Liver (tissue), 9 donors: ENCODE data around the gene THOC5. TPM values are rescaled to one million over a fixed set of nuclear protein-coding genes. Genes with fewer than 3 reads are reported as not detected.

Experiments used
- DNase-seq: peaks from one replicate; pipeline ENCODE4 v3.0.0-alpha.2; 2017; ENCODE audit warnings: low spot score
- H3K27ac ChIP-seq, 2 donors: one replicate each; pipeline ENCODE4 v1.7.0; 2013; ENCODE audit warnings: inconsistent platforms in 2 of 2, low read length in 2 of 2, control low read depth in 1 of 2, low read depth in 1 of 2, mild to moderate bottlenecking in 1 of 2
- H3K27me3 ChIP-seq, 4 donors: one replicate each; pipeline versions ENCODE4 v1.6.1 to v1.7.0; 2013; ENCODE audit warnings: low read length in 3 of 4, inconsistent platforms in 1 of 4, mild to moderate bottlenecking in 1 of 4, moderate library complexity in 1 of 4; ENCODE audit not compliant: control insufficient read depth in 4 of 4, insufficient read depth in 4 of 4
- H3K36me3 ChIP-seq, 4 donors: one replicate each; pipeline versions ENCODE4 v1.6.1 to v1.7.0; 2013; ENCODE audit warnings: low read length in 3 of 4, mild to moderate bottlenecking in 3 of 4, low read depth in 1 of 4, moderate library complexity in 1 of 4; ENCODE audit not compliant: control insufficient read depth in 4 of 4, insufficient read depth in 3 of 4
- H3K4me1 ChIP-seq, 4 donors: one replicate each; pipeline versions ENCODE4 v1.6.1 to v1.7.0; 2013; ENCODE audit warnings: low read length in 3 of 4, mild to moderate bottlenecking in 3 of 4, moderate library complexity in 1 of 4; ENCODE audit not compliant: control insufficient read depth in 4 of 4, insufficient read depth in 4 of 4
- H3K4me3 ChIP-seq, 3 donors: one replicate each; pipeline versions ENCODE4 v1.6.1 to v1.7.0; 2013; ENCODE audit warnings: low read length in 3 of 3, control low read depth in 1 of 3, low read depth in 1 of 3, mild to moderate bottlenecking in 1 of 3
- H3K9ac ChIP-seq, 2 donors: one replicate each; pipeline ENCODE4 v1.7.0; 2013; ENCODE audit warnings: low read length in 2 of 2, mild to moderate bottlenecking in 2 of 2, moderate library complexity in 2 of 2, control low read depth in 1 of 2, low read depth in 1 of 2
- H3K9me3 ChIP-seq, 4 donors: one replicate each; pipeline versions ENCODE4 v1.6.1 to v1.7.0; 2013; ENCODE audit warnings: low read length in 3 of 4; ENCODE audit not compliant: control insufficient read depth in 4 of 4
- EGR1 ChIP-seq, 2 donors: IDR thresholded peaks; 2 replicates each; pipeline ENCODE4 v1.6.1; 2016 to 2018; ENCODE audit warnings: antibody characterized with exemption in 2 of 2, low read depth in 2 of 2
- GABPA ChIP-seq, 2 donors: IDR thresholded peaks in 1 of 2; conservative IDR thresholded peaks in 1 of 2; 2 replicates each; pipeline ENCODE4 v1.6.1; 2016; ENCODE audit warnings: antibody characterized with exemption in 2 of 2, mild to moderate bottlenecking in 1 of 2, moderate library complexity in 1 of 2
- HNF4G ChIP-seq: IDR thresholded peaks from 2 replicates; pipeline ENCODE4 v1.6.1; 2016; ENCODE audit warnings: antibody characterized with exemption
- JUND ChIP-seq, 2 donors: IDR thresholded peaks; 2 replicates each; pipeline ENCODE4 v1.6.1; 2016; ENCODE audit warnings: antibody characterized with exemption in 2 of 2
- NR2F2 ChIP-seq: IDR thresholded peaks from 2 replicates; pipeline ENCODE4 v1.6.1; 2016; ENCODE audit warnings: antibody characterized with exemption
- RAD21 ChIP-seq, 2 donors: IDR thresholded peaks; 2 replicates each; pipeline ENCODE4 v1.6.1; 2016; ENCODE audit warnings: antibody characterized with exemption in 2 of 2, mild to moderate bottlenecking in 2 of 2
- SP1 ChIP-seq: IDR thresholded peaks from 2 replicates; pipeline ENCODE4 v1.6.1; 2018; ENCODE audit warnings: antibody characterized with exemption, mild to moderate bottlenecking
- TAF1 ChIP-seq: conservative IDR thresholded peaks from 2 replicates; pipeline ENCODE4 v1.6.1; 2016; ENCODE audit warnings: antibody characterized with exemption, mild to moderate bottlenecking
- YY1 ChIP-seq: IDR thresholded peaks from 2 replicates; pipeline ENCODE4 v1.6.1; 2016; ENCODE audit warnings: antibody characterized with exemption, mild to moderate bottlenecking
- WGBS: extraction: QIAGEN DNeasy Blood & Tissue Kit; methylation state at CpG from one replicate; pipeline ENCODE4 v1.1.7; 2013; 5-methylcytosine and 5-hydroxymethylcytosine counted together
- polyA plus RNA-seq, 2 donors: library from polyadenylated mRNA; stranded (reverse) in 1 of 2; unstranded in 1 of 2; fragments of 200-250 nt in 1 of 2; fragments of >200 nt in 1 of 2; fragmentation: Nextera tagmentation in 1 of 2; extraction: Ambion mirVana in 1 of 2; gene quantifications; one replicate each; pipeline versions ENCODE4 v1.2.1 to v1.2.3, GENCODE V29; 2013 to 2015
- total RNA-seq, 2 donors: library from RNA; depleted of rRNA; stranded (reverse); fragments of >200 nt; gene quantifications; one replicate each; pipeline ENCODE4 v1.2.3, GENCODE V29; 2014
- TF ChIP-seq, protein P1 (sequence below): IDR thresholded peaks from 2 replicates; pipeline ENCODE4 v1.6.1; 2016; ENCODE audit warnings: antibody characterized with exemption, mild to moderate bottlenecking
- TF ChIP-seq, protein P2 (sequence below): IDR thresholded peaks from 2 replicates; pipeline ENCODE4 v1.6.1; 2016; ENCODE audit warnings: antibody characterized with exemption
- TF ChIP-seq, protein P3 (sequence below): IDR thresholded peaks from 2 replicates; pipeline ENCODE4 v1.6.1; 2016; ENCODE audit warnings: antibody characterized with exemption
- TF ChIP-seq, protein P4 (sequence below): fragments of 150-350 bp; IDR thresholded peaks from 2 replicates; pipeline ENCODE4 v1.5.1; 2017; ENCODE audit warnings: improper control_type of control experiment, low read depth, low read length; ENCODE audit not compliant: missing input control
- TF ChIP-seq, protein P5 (sequence below): IDR thresholded peaks from 2 replicates; pipeline ENCODE4 v1.6.1; 2016; ENCODE audit warnings: antibody characterized with exemption
- donor health status: healthy.
- donor health status: healthy.
- donor health status: healthy.
- donor health status: healthy.
- donor health status: healthy.

THOC5 gene
- total and polyA plus RNA-seq, 4 donors, result 7.4 to 25.1 (median 14.5) TPM

DNA sequence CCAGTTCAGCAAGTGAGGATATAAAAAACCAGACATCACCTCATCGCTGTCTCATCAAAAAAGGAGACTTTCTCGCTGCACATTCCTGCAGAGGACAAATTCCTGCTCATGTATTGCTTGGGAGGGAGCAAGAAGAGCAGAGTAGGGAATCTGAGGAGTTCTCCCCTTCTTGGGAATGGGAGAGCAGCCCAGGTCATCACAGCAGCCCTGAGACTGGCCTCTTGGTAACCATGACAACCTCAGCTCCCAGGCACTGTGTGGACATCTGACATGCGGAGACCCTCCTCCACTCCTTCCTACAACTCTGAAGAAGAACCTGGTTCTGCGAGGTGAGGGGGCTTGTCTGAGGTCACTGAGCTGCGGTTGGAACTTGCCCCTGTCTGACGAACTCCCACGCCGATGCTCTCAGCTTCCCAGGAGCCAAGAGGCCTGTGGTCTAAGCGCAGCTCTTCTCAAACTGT, 97.3 kb downstream of the THOC5 start:
- no peak for DNase-seq
- Histone ChIP-seq H3K9ac (no peak overlapping the region), H3K36me3 (no peaks in the 10 kb centered on the region), H3K4me3 (no peak overlapping the region), H3K9me3 (no peaks in the 10 kb centered on the region), H3K27me3 (no peaks in the 10 kb centered on the region), H3K4me1 (no peaks in the 10 kb centered on the region), H3K27ac (no peak overlapping the region)
- 71% methylated on average over 9 of the region's 9 CpGs for WGBS
- TF ChIP-seq GABPA (IDR thresholded peaks at IDR 0.05 in 1 of 2, conservative IDR thresholded peaks at IDR 0.05 in 1 of 2) (no peak), EGR1 (IDR thresholded peaks at IDR 0.05; ENCODE audit: low read depth in 2 of 2) (no peak), TAF1 (no peak), HNF4G (no peak), SP1 (no peak), RAD21 (IDR thresholded peaks at IDR 0.05) (no peak), JUND (IDR thresholded peaks at IDR 0.05) (no peak), YY1 (no peak), NR2F2 (no peak)
- TF ChIP-seq, protein P1, sequence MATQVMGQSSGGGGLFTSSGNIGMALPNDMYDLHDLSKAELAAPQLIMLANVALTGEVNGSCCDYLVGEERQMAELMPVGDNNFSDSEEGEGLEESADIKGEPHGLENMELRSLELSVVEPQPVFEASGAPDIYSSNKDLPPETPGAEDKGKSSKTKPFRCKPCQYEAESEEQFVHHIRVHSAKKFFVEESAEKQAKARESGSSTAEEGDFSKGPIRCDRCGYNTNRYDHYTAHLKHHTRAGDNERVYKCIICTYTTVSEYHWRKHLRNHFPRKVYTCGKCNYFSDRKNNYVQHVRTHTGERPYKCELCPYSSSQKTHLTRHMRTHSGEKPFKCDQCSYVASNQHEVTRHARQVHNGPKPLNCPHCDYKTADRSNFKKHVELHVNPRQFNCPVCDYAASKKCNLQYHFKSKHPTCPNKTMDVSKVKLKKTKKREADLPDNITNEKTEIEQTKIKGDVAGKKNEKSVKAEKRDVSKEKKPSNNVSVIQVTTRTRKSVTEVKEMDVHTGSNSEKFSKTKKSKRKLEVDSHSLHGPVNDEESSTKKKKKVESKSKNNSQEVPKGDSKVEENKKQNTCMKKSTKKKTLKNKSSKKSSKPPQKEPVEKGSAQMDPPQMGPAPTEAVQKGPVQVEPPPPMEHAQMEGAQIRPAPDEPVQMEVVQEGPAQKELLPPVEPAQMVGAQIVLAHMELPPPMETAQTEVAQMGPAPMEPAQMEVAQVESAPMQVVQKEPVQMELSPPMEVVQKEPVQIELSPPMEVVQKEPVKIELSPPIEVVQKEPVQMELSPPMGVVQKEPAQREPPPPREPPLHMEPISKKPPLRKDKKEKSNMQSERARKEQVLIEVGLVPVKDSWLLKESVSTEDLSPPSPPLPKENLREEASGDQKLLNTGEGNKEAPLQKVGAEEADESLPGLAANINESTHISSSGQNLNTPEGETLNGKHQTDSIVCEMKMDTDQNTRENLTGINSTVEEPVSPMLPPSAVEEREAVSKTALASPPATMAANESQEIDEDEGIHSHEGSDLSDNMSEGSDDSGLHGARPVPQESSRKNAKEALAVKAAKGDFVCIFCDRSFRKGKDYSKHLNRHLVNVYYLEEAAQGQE, result no peak
- TF ChIP-seq, protein P2, sequence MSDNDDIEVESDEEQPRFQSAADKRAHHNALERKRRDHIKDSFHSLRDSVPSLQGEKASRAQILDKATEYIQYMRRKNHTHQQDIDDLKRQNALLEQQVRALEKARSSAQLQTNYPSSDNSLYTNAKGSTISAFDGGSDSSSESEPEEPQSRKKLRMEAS, result no peak
- TF ChIP-seq, protein P3, sequence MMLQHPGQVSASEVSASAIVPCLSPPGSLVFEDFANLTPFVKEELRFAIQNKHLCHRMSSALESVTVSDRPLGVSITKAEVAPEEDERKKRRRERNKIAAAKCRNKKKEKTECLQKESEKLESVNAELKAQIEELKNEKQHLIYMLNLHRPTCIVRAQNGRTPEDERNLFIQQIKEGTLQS, result no peak
- TF ChIP-seq, protein P4, sequence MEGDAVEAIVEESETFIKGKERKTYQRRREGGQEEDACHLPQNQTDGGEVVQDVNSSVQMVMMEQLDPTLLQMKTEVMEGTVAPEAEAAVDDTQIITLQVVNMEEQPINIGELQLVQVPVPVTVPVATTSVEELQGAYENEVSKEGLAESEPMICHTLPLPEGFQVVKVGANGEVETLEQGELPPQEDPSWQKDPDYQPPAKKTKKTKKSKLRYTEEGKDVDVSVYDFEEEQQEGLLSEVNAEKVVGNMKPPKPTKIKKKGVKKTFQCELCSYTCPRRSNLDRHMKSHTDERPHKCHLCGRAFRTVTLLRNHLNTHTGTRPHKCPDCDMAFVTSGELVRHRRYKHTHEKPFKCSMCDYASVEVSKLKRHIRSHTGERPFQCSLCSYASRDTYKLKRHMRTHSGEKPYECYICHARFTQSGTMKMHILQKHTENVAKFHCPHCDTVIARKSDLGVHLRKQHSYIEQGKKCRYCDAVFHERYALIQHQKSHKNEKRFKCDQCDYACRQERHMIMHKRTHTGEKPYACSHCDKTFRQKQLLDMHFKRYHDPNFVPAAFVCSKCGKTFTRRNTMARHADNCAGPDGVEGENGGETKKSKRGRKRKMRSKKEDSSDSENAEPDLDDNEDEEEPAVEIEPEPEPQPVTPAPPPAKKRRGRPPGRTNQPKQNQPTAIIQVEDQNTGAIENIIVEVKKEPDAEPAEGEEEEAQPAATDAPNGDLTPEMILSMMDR, result no peak
- TF ChIP-seq, protein P5, sequence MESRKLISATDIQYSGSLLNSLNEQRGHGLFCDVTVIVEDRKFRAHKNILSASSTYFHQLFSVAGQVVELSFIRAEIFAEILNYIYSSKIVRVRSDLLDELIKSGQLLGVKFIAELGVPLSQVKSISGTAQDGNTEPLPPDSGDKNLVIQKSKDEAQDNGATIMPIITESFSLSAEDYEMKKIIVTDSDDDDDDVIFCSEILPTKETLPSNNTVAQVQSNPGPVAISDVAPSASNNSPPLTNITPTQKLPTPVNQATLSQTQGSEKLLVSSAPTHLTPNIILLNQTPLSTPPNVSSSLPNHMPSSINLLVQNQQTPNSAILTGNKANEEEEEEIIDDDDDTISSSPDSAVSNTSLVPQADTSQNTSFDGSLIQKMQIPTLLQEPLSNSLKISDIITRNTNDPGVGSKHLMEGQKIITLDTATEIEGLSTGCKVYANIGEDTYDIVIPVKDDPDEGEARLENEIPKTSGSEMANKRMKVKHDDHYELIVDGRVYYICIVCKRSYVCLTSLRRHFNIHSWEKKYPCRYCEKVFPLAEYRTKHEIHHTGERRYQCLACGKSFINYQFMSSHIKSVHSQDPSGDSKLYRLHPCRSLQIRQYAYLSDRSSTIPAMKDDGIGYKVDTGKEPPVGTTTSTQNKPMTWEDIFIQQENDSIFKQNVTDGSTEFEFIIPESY, result no peak

Other genes starting within 250 kb of the THOC5 start
- gene GAS2L1, start 247.1 kb downstream of the THOC5 start, total RNA-seq, result 10 to 100 TPM in 1 of 2 donors, 1 to 10 TPM in 1; 6.6 to 11.4 TPM
- gene GAS2L1, start 247.1 kb downstream of the THOC5 start, polyA plus RNA-seq, result 10 to 100 TPM in 1 of 2 donors, 1 to 10 TPM in 1; 4.0 to 11.2 TPM
- under 1 TPM; 0.75 to 0.79 TPM for gene RASL10A, start 238.1 kb downstream of the THOC5 start, total RNA-seq
- under 1 TPM; 0.10 to 0.20 TPM for gene RASL10A, start 238.1 kb downstream of the THOC5 start, polyA plus RNA-seq
- 10 to 100 TPM; 54.9 to 63.4 TPM for gene AP1B1, start 165.2 kb downstream of the THOC5 start, total RNA-seq
- gene AP1B1, start 165.2 kb downstream of the THOC5 start, polyA plus RNA-seq, result 10 to 100 TPM; 17.6 to 33.0 TPM
- 1 to 10 TPM in 1 of 2 donors, not detected in 1; 1.0 TPM for gene RFPL1, start 115.2 kb downstream of the THOC5 start, total RNA-seq
- 1 to 10 TPM in 1 of 2 donors, not detected in 1; 1.0 TPM for gene RFPL1, start 115.2 kb downstream of the THOC5 start, polyA plus RNA-seq
- 1 to 10 TPM in 1 of 2 donors, under 1 TPM in 1; 0.17 to 1.6 TPM for gene NEFH, start 73.5 kb downstream of the THOC5 start, total RNA-seq
- under 1 TPM; 0.04 to 0.25 TPM for gene NEFH, start 73.5 kb downstream of the THOC5 start, polyA plus RNA-seq
- 100 to 1,000 TPM; 114 to 125 TPM for gene NIPSNAP1, start 27.4 kb upstream of the THOC5 start, total RNA-seq
- gene NIPSNAP1, start 27.4 kb upstream of the THOC5 start, polyA plus RNA-seq, result 100 to 1,000 TPM; 134 to 145 TPM
- 10 to 100 TPM; 14.1 to 25.2 TPM for gene NF2, start 49.9 kb upstream of the THOC5 start, total RNA-seq
- 1 to 10 TPM; 6.2 to 8.4 TPM for gene NF2, start 49.9 kb upstream of the THOC5 start, polyA plus RNA-seq
- gene CABP7, start 166.2 kb upstream of the THOC5 start, total RNA-seq, result not detected
- under 1 TPM in 1 of 2 donors, not detected in 1; 0.08 TPM for gene CABP7, start 166.2 kb upstream of the THOC5 start, polyA plus RNA-seq
- 10 to 100 TPM in 1 of 2 donors, 1 to 10 TPM in 1; 9.2 to 12.1 TPM for gene ZMAT5, start 213.2 kb upstream of the THOC5 start, total RNA-seq
- 10 to 100 TPM; 14.9 to 18.8 TPM for gene ZMAT5, start 213.2 kb upstream of the THOC5 start, polyA plus RNA-seq
- 10 to 100 TPM; 40.2 to 70.6 TPM for gene UQCR10, start 213.6 kb upstream of the THOC5 start, total RNA-seq
- 100 to 1,000 TPM; 133 to 243 TPM for gene UQCR10, start 213.6 kb upstream of the THOC5 start, polyA plus RNA-seq